AG09309 (cell line): ENCODE measurements around the gene RXYLT1.

ENCODE experiments used
- DNase-seq: peaks from one replicate; pipeline ENCODE4 v3.0.0-alpha.2; 2010; ENCODE audit warnings: low read depth
- H3K4me3 ChIP-seq: 2 replicates; pipeline ENCODE4 v1.5.1; 2011; ENCODE audit warnings: mild to moderate bottlenecking, low read depth, low read length, moderate library complexity; ENCODE audit not compliant: control insufficient read depth
- TF ChIP-seq, protein P1 (sequence below): IDR thresholded peaks from 2 replicates; pipeline ENCODE4 v1.5.1; 2011; ENCODE audit warnings: mild to moderate bottlenecking, low read depth, low read length, inconsistent platforms; ENCODE audit not compliant: insufficient read depth, control insufficient read depth; ENCODE audit errors: missing control alignments

RXYLT1 gene

DNA sequence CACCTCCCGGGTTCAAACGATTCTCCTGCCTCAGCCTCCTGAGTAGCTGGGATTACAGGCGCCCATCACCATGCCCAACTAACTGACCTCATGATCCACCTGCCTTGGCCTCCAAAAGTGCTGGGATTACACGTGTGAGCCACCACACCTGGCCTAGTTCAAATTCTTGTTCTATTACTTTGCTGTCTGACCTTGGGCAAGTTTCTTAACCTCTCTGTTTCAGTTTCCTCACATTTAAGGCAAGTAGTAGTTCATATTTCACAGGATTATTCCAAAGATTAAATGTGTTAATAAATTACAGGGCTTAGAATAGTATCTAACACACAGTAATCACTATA is 10.9 kb downstream of the RXYLT1 start:
- no peak overlapping the region for H3K4me3 ChIP-seq
- TF ChIP-seq, protein P1, sequence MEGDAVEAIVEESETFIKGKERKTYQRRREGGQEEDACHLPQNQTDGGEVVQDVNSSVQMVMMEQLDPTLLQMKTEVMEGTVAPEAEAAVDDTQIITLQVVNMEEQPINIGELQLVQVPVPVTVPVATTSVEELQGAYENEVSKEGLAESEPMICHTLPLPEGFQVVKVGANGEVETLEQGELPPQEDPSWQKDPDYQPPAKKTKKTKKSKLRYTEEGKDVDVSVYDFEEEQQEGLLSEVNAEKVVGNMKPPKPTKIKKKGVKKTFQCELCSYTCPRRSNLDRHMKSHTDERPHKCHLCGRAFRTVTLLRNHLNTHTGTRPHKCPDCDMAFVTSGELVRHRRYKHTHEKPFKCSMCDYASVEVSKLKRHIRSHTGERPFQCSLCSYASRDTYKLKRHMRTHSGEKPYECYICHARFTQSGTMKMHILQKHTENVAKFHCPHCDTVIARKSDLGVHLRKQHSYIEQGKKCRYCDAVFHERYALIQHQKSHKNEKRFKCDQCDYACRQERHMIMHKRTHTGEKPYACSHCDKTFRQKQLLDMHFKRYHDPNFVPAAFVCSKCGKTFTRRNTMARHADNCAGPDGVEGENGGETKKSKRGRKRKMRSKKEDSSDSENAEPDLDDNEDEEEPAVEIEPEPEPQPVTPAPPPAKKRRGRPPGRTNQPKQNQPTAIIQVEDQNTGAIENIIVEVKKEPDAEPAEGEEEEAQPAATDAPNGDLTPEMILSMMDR = no peak
- no peak for DNase-seq

DNA sequence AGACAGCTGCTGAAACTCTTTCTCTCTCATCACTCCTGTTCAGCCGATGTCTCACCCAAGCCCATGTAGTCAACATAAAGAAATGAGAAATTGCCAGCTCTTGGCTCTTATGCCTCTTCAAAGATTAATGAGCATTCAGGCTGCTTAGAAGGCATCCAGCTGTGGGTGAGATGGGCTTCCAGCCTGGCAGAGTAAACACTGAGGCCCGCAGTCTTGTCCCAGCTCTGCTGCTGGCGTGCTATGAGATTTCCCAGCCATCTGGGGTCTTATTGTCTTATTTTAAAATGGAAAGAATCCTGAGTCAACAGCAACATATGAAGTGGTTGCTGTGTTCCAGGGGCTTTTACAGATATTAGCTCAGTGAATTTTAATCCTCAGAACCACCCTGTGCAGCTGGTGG is 12.6 kb downstream of the RXYLT1 start:
- TF ChIP-seq, protein P1 = no peak
- DNase-seq = no peak
- H3K4me3 ChIP-seq = no peak overlapping the region

DNA sequence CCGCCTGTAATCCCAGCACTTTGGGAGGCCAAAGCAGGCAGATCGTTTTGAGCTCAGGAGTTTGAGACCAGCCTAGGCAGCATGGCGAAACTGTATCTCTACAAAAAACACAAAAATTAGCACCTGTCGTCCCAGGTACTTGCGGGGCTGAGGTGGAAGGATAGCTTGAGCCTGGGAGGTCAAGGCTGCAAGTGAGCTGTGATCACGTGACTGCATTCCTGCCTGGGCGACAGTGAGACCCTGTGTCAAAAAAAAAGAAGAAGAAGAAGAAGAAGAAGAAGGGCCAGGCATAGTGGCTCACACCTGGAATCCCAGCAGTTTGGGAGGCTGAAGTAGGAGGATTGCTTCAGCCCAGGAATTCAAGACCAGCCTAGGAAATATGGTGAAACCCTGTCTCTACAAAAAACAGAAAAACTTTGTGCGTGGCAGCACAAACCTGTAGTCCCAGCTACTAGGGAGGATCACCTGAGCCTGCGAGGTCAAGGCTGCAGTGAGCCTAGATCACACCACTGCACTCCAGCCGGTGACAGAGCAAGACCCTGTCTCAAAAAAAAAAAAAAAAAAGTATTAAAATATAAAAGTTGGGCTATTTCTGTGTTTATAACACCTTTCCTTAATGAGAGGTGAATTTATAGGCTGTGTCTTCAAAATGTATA is 15.5 kb downstream of the RXYLT1 start:
- H3K4me3 ChIP-seq = no peak overlapping the region
- DNase-seq = no peak
- TF ChIP-seq, protein P1 = no peak

DNA sequence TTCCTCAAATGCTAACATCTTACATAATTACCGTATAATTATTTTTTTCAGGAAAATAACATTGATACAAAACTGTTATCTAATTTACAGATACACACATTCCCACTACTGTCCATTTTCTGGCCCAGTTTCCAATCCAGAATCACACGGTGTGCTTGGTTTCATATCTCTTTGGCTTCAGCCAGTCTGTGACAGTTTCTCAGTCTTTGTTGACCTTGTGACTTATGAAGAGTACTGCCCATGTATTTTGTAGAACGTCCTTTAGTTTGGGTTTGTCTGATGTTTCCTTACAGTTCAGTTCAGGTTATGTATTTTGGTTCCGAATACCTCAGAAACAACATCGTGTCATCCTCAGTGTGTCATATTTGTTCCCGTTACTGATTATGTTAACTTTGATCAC is 16.2 kb downstream of the RXYLT1 start:
- TF ChIP-seq, protein P1 = no peak
- DNase-seq = no peak
- H3K4me3 ChIP-seq = no peak overlapping the region

DNA sequence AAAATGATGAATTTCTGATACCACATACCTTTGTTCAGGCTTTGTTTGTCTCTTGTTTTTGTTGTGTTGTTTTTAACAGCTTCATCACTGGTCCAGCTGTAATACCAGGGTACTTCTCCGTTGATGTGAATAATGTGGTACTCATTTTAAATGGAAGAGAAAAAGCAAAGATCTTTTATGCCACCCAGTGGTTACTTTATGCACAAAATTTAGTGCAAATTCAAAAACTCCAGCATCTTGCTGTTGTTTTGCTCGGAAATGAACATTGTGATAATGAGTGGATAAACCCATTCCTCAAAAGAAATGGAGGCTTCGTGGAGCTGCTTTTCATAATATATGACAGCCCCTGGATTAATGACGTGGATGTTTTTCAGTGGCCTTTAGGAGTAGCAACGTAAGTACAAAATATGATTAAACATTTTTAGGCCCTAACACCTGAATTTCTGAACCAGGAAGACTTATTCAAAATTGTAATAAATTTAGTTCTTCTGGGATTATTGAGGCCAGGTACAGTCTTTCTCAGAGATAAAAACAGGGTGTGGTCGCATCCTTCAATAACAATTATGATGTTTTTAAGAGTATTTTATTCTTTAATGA is 22.4 kb downstream of the RXYLT1 start:
- TF ChIP-seq, protein P1 = peak; percentile 58
- no peak for DNase-seq

DNA sequence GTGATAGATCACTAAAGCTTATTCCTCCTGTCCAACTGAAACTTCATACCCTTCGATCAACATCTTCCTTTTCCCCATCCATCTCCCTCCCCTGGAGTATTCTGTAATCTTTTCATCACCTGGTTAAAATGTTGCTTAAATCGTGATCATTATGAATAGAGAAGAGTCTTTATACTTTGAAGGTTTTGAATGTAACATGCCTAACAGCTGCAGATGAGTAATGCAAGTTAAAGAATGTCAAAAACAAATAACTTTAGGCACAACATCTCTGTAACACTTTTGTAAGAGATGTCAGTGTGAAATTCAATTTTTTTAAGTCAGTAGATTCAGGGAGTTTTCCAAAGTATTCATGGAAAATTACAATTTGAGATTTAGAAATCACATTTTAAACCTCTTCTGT is 25.0 kb downstream of the RXYLT1 start:
- no peak overlapping the region for H3K4me3 ChIP-seq
- DNase-seq = no peak
- TF ChIP-seq, protein P1 = no peak

More for the DNA sequence above, 22.4 kb downstream of the RXYLT1 start:
- no peak overlapping the region for H3K4me3 ChIP-seq
